ENCODE measurements around the gene CEP78.
A peak's percentile ranks its signal among the peaks of the same experiment; 100 is the strongest.

The CEP78 gene

DNA sequence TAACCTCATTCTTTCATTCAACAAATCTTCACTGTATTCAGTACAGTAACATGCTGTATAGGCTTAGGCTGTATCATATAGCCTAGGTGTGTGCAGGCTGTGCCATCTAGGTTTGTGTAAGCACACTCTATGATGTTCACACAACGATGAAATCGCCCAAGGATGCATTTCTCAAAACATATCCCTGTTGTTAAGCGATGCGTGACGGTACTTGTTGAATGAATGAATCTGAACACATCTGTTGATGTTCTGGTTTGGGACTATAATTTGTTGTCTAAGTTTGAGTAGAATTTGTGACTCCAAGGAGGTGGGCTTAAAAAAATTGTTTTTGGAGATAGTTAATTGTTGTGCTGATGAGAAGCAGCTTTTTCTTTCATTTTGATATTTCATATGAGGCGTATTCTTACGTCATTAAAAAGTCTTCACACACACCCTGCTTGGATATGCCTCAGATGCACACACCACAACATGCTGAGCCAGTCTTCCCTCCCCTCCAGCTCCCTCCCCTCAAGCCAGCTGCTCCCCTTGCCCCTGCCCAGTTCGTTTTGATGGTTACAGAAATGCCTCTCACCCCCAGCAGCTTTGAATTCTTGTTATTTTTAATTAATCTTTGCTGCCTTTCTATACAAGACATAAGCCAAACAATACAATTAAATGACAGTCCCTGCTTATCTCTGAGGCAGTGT lies 55.5 kb downstream of the CEP78 start:
- no peak for DNase-seq

DNA sequence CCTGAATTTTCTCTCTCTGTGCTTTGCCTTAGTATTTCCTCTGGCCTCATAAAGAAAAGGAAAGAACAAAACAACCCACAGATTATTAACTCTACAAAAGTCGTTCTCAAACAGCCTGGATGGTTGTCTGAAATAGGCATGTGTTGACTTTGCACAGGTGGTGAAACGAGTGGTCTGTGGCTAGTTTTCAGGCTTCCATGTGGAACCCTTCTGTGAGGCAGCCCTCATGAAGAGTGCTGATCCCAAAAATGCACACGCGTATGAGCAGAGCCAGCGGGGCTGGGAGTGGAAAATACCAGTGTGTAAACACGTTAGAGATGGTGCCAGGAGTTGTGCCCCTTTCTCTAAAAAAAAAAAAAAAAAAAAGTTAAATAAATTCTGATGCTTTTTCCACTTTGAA lies 56.2 kb downstream of the CEP78 start:
- DNase-seq: no peak

DNA sequence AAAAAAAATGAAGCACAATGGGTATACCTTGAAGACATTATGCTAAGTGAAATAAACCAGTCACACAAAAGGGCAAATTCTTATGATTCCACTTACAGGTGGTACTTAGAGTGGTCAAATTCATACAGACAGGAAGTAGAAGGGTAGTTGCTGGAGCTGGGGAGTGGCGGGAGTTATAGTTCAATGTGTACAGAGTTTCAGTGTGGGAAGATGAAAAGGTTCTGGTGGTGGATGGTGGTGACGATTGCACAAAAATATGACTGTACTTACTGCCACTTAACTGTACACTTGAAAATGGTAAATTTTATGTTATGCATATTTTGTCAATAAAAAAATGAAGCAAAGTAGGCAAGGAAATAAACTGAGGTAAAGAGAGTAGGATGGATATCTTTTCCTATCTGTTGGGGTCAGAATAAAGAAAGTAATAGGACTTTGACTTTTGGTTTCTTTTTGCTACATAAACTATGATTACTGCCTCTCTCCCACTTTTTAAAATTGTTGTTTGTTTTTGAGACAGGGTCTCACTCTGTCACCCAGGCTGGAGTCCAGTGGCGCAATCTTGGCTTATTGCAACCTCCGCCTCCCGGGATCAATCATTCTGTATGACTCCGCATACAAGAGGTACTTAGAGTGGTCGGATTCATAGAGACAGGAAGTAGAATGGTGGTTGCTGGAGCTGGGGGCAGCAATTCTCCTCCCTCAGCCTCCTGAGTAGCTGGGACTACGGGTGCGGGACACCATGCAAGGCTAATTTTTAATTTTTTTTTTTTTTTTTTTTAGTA lies 57.0 kb downstream of the CEP78 start:
- no peak for DNase-seq

DNA sequence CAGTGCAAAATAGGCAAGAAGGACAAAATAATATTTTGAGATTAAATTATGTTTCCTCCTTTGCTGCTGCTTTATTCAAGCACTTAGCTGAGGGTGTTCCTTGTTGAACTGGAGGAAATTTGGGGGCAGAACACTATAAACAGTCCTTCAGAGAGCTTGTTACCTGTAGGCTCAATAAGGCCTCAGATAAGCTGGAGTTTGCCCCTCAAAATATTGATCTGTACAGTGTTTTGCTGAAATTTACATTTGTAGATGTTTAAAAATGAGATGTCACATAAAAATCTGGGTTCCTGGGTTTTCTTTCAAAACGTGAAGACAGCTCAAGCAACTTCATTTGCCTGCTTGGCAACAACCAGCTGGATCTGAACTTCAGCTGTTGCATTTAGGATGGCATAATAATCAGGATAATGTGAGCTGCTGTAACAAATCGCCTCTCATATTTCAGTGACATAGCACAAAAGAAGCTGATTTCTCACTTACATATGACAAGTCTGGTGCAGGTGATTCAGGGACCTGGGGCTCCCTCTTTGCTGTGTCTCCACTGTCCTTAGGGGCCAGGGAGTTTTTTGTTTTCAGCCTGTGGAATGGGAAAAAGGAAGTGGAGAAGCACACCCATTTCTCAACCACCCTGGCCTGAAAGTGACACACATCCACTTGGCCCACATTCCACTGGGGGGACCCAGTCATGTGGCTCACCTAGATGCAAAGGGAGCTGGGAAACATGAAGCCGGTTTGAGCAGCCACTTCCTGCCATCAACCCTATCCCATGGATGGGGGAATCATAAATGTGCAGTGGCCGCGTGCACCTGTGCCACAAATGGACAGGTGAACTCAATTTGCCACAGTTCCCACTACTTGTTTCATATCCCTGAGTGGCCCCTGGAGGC lies 58.7 kb downstream of the CEP78 start:
- DNase-seq: no peak

DNA sequence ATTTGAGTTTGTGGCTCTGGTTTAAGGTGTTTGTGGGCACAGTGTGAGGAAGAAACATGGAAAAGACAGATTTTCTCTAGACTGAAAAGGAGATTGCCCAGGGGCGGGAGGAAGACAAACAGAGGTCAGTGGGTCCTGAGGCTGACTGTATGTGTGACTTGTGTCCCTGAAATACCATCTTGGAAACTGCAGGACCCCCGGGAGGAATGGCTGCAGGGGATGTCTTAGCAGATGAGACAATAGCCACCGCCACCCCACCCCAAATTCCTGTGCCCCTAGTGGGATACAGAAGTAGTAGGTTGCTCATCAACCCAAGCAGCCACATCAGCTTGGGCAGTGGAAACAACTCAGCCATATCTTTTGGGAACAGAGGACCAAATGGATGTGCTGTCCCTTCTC lies 59.3 kb downstream of the CEP78 start:
- no peak for DNase-seq

DNA sequence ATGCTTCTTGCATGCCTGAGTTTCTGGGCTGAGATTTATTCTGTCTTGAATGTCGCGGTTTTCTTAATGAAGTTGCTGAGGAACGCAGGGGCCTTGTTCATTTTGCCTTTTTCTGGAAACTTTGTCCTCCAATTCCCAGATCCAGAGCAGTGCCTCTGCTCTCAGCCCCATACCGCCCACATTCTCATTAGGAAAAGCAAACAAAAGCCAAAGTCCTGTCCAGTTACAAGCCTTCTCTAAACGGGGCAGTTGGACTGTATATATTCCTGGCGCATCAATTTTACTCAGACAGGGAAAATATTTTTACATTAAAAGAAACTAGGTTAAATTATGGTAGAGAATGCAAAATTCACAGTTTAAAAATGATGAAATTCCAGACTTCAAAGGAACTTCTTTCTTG lies 59.9 kb downstream of the CEP78 start:
- DNase-seq: no peak

DNA sequence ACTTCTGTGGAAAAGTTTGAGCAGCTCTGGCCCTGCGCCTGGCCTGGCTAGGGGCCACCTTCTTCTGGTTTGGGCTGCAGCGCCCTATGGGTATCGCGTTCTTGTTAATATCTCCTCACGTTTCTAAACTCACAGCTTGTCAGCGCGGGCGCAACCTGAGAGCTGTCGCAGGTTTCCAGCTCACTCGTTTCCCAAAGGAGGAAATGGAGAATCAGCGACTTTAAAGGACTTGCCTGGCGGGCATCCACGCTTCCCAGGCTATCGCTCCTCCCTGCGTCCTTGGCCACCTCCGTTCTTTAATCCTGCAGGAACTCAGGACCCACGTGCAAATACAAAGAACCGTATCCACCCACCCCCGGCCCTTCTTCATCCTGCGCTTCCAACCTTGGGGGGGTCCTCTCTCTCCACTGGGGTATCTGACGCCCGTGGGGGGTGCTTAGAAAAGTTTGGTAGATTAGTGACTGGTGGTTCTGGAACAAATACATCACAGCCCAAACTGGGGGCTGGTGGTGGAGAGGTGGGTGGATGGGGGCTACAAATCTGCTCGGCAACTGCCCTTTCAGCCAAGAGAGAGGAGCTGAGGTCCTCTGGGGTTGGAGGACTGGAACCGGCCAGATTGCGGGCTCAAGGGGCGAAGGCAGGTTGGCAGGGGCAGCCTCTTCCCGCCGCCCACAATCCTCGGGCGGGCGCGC lies 60.5 kb downstream of the CEP78 start:
- DNase-seq: peak; percentile 80

DNA sequence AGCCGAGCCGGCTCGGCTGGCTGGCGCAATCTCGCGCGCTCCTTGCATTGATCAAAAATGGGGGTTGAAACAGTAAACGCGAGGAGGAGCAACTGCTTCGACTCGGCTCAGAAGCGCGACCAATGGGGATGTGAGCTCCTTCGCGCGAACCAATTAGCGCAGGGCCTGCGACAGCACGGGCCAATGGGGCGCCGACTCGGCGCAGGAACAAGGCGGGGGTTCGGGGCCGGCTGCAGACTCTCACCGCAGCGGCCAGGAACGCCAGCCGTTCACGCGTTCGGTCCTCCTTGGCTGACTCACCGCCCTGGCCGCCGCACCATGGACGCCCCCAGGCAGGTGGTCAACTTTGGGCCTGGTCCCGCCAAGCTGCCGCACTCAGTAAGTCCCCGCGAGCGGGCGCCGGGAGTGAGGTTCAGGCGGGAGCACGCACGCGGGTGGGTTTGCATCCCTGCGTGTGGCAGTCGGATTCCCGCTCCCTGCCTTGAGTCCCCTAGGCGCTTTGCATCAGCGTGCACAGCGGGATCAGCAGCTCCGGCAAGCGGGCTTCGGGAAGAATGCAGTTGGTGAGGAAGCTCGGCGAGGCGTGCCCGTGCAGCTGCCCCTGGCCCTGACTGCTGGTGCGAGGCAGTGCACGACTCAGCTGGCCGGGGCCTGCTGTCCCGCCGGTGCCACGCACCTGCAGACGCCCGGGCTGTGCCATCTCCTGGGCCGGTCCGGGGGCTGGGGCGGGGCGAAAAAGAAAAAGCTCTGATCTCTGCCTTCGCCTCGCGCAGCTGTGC lies 61.2 kb downstream of the CEP78 start, which contains the start of gene PSAT1:
Gene PSAT1, plus strand, starts transcription at position 233 of the 779 bp plus-strand sequence. Its CDS starts 86 bp downstream, at position 319.
- DNase-seq: peak; percentile 99

DNA sequence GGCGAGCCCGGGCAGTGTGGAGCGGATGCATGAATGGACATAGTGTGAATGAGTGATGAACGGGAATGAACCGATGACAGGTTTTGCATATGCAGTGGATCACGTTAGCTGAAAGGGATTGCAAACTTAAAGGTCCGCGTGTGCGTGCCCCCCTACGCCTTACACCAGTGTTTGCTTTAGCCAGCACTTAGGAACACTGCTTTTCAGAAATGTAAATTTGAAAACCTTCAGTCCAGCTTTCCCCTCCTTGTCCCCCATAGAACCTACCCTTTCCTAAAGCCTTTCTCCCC lies 61.7 kb downstream of the CEP78 start:
- no peak for DNase-seq

DNA sequence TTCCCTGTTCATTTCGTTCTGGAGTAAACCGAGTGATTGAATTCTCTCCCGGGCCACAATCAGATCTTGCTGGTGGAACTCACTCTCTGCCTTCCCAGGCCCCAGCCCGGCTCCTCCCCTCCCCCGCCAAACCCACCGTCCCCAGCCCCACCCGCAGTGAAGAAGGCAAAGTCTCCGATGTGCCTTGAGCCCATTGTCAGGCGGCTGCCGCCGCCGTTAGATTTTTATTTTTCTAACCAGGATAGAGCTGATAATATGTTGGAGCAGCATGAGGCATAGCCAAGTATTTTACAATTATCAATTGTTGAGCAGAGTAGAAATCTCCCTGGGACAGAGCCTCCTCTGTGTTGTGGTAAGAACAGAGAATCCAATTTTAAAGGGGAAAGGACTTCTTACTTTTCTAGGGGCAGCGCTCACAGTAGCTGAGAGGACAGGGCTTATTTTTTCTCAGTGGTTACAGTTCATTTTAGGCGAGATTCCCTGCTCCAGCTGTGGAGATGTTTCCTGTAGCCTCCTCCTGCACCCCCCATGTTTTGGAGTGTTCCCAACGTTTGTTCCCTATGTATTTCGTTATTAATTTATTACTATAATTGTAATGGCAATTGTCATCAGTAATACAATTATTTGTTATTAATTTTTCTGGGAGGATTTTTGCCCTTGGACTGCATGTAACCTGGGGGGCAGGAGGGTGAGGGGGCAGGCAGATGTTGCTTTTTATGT lies 62.3 kb downstream of the CEP78 start:
- DNase-seq: peak; percentile 71

DNA sequence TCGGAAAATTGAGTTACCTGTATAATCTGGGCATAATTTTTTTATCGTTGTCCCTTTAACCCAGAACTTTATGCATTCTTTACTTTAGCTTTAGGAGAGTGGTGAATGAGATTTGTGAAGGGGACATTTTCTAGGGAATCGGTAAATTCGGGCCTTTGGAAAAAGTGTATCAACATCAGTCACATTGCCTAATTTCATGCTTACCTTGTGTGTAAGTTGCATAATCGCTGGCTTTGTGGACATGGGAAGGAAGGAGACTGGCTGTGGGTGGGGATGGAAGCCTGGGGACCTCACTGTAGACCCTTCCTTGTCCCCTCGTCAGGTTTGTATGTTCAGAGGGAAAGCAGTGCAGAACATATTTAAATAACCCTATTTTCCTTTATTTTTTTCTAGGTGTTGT lies 64.3 kb downstream of the CEP78 start:
- DNase-seq: peak; percentile 25

DNA sequence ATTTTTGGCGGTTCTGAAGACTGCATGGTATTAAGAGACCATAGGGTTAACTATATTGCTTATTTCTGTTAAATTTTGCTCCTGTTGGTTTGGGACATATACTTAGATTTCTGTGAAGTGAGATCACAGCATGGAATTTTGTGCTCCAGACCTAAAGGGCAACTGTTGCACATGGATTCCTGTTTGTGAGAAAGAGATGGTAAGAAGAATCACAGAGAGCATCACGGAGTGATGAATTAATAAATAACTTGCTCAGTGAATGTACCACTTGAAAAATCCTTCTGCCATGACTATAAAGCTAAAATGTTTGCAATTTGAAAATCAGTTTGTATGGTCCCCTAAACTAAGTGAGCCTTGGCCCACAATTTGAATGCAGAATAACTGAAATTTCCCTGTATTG lies 65.6 kb downstream of the CEP78 start:
- DNase-seq: peak; percentile 1

DNA sequence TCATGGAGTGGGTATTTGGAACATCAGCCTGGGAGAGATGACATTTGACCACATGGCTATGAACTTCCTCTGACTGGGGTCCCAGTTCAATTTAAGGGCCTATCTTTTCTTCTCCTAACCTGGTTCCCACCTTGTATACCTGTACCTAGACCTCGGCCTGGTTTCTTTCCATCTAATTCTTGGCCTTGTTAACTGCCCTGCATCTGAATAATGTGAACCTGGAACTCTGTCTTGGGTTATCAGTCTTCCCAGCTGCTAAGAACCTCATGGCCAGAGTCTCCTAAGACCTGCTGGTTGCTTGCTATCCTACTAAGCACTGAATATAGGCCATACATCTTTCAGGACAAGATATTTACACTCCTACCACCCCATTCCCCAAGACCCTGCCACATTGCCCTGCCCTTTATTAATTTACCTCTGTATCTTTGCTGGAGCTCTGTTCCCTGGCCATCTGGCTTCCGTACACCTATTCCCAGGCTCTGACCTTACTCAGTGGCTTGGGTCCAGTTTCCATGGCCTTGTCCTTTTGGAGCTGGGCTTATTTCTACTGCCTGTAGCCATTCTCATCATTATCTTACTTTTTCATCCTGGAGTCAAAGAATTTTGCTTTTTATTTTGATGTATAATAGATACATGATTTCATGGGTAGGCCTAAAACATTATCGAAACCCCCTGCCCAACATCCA lies 67.6 kb downstream of the CEP78 start:
- no peak for DNase-seq

DNA sequence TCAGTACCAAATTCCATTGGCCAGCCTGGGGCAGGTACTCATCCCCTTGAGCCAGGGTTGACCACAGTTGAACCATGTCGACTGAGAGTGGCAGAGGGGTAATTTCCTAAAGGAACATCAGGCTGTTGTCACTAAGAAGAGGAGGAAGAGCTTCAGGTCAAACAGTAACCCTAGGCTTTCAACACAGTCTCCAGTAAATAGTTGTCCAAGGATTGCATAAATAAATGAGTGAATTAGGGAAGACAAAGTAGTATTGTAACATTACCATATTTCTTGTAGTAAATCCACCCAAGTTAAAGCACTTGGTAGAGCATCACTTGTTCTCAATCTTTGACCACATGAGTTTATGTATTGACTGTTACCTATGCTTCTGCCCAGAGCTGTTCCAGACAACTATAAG lies 68.5 kb downstream of the CEP78 start:
- no peak for DNase-seq

DNA sequence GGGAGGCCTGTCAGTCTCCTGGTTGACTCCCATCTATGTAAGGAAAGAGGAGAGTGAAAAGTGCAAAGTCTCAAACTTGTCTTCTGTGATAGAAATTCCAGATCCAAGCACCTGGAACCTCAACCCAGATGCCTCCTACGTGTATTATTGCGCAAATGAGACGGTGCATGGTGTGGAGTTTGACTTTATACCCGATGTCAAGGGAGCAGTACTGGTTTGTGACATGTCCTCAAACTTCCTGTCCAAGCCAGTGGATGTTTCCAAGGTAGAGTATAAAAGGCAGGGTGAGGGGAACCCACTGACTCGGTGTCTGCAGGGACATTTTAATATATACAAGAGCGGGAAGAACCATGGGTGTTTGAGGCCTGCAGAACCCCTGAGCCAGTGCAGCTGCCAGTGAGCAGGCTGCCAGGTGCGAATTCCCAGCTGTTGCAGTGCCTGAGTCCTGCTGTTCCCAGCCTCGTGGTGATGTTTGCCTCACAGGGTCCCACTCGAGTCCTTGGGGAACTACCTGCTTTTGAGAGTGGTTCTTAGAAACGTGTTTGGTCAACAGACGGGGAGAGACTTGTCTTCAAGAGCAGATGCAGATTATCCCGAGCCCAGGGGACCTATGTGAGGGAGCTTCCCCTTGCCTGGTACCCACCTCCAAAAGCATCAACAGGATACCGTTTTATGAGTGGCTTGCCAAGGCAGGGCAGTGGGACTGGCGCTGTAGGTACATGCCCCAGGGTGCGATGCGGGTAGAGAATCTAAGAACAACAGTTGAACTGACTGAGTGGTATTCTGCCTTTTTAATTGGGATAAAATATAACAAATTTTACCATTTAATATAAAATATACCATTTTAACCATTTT lies 70.6 kb downstream of the CEP78 start:
- DNase-seq: no peak

DNA sequence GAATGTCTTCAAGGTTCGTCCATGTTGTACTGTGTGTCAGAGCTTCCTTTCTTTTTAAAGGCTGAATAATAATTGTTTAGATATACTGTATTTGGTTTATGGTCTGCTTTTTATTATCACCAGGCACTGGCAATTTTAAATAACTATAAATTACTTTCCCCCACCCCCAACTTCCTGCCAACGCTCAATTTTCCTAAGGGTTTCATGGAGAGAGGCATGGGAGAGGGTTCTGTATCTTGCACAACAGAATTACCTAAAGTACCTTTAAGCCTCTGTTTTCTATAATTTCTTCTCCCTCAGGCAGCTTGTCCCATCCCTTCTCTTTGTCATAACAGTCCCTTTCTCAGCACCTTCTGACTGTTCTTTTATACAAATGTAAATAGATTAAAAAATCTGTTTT lies 71.5 kb downstream of the CEP78 start:
- no peak for DNase-seq

DNA sequence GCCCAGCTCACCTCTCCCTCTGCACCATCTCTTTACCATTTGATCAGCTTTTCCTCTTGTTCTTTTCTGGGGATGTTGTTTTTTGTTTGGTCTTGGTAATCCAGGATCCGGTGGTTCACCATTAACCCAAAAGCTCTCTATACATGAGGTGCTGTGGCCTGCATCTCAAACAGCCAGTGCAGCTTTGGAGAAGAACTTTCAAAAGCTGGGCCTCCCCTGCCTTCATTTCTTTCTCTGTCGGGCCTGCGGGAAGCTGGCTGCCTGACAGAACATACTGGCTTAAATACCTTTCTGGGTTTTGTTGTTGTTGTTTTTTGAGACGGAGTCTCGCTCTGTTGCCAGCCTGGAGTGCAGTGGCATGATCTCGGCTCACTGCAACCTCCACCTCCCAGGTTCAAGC lies 73.2 kb downstream of the CEP78 start:
- DNase-seq: no peak

DNA sequence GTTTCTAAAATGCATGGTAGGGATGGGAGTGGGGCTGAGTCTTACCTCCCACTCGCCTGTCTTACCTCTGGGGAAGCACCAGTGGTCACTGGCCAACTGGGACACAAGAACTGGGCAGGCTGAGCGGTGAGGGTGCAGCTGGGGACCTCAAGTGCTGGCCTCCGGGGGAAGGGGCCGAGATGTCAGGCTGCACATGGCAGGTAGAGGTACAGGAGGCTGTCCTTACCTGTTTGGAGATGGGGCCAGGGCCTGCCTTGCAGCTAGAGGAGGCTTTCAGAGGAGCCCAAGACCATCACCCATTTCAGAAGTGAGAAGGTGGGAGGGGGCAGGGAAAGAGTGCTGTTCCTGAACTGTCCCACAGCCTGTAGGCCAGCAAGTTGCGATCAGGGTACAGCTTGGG lies 75.2 kb downstream of the CEP78 start:
- no peak for DNase-seq

DNA sequence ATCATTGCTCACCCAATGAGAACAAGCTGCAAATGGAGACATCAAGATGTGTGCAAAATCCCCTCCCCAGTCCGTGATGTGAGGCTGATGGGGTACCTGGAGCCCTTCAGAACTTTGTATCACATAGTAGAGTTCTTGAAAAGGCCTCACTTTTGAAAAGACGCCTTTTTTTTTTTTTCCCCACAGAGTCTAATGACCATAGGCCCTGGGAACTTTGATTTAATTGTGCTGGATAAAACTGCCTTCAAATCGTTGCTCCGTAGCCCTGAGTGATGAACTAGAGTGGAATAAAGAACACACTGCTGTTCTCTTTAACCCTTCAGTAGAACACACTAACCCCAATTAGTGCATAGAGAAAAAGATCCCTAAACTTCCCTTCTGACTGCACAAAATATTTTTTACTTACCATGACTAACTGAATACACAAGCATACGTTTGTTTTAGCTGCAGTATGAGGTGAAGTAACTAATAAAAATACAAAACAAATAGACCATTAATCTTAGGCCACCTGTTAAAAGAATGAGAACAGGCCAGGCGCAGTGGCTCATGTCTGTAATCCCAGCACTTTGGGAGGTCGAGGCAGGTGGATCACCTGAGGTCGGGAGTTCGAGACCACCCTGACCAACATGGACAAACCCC lies 76.1 kb downstream of the CEP78 start:
- no peak for DNase-seq

DNA sequence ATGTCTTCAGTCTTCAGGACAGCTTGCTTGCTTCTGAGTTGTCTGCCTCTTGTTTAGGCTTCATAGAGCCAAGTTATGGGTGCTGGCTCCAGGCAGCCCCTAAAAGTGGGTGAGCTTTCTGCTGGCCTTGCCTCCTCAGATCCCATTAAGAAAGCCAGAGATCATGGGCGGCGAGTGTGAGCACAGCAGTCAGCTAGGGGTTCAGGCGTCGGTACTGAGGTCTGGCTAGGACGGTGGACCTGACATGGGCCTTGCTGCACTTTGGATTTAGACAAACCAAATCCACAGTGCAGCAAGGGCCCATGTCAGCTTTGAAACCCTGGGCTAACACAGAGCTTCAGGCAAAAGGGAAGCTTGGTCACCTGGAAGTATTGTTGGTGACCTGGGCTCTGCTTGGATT lies 78.7 kb downstream of the CEP78 start:
- DNase-seq: no peak
